ENCODE results near the gene SBF2. TPM values are rescaled to one million over a fixed set of nuclear protein-coding genes. Genes with fewer than 3 reads are reported as not detected.

The SBF2 gene
- total RNA-seq, 1 experiment from 2014 or later = 30.2 TPM

GRCh38 chr11:10211470-10211869, 82.5 kb downstream of the SBF2 start:
- H3K27me3 Mint-ChIP-seq (ENCODE audit: low read depth) = no peaks in the 10 kb centered on the region
- Histone ChIP-seq H3K79me1 (ENCODE audit: insufficient read depth, low read depth, low read length, poor library complexity, severe bottlenecking) (no peaks in the 10 kb centered on the region), H2BK15ac (ENCODE audit: low read depth, low read length) (no peak overlapping the region), H3K9ac (ENCODE audit: extremely low read depth, insufficient read length, low read length) (no peak overlapping the region), H3K27ac (ENCODE audit: insufficient read length, low read depth, low read length) (no peak overlapping the region), H3K9me3 (ENCODE audit: control insufficient read depth, low read depth, low read length) (no peaks in the 10 kb centered on the region), H3K23me2 (ENCODE audit: insufficient read length, low read depth, low read length, poor library complexity, severe bottlenecking) (no peaks in the 10 kb centered on the region), H4K8ac (replicated peaks; ENCODE audit: insufficient read length, low read depth, low read length) (no peak overlapping the region), H4K5ac (ENCODE audit: insufficient read length, low read depth, low read length) (no peak overlapping the region), H3K23ac (ENCODE audit: insufficient read length, low read depth, low read length) (no peak overlapping the region), H3K14ac (ENCODE audit: insufficient read depth, low read length) (no peak overlapping the region), H2BK5ac (ENCODE audit: insufficient read length, low read length) (no peak overlapping the region), H3K4me2 (ENCODE audit: insufficient read depth, insufficient read length, low read length) (no peak overlapping the region), H2BK12ac (ENCODE audit: insufficient read length, low read depth, low read length) (no peak overlapping the region), H4K91ac (ENCODE audit: insufficient read length, low read depth, low read length) (no peak overlapping the region), H2BK120ac (ENCODE audit: low read depth, low read length, poor library complexity, severe bottlenecking) (no peak overlapping the region), H3K27me3 (ENCODE audit: insufficient read depth, low read length) (no peaks in the 10 kb centered on the region), H3K56ac (ENCODE audit: insufficient read length, low read depth, low read length) (no peak overlapping the region), H2BK20ac (ENCODE audit: low read depth, low read length, poor library complexity, severe bottlenecking) (no peak overlapping the region), H4K20me1 (ENCODE audit: control insufficient read depth, insufficient read depth, insufficient read length) (no peaks in the 10 kb centered on the region), H3K79me2 (ENCODE audit: insufficient read depth, low read length) (no peaks in the 10 kb centered on the region), H3K4ac (ENCODE audit: low read depth, low read length) (no peak overlapping the region), H2AK5ac (ENCODE audit: insufficient read length, low read length) (no peak overlapping the region), H3T11ph (ENCODE audit: low read length) (no peak overlapping the region), H3K18ac (ENCODE audit: insufficient read length, low read depth, low read length) (no peak overlapping the region), H3K4me1 (ENCODE audit: insufficient read depth, low read length) (no peaks in the 10 kb centered on the region), H2AFZ (ENCODE audit: low read length) (no peak overlapping the region)
- H3K9me3 Mint-ChIP-seq = no peaks in the 10 kb centered on the region
- no peak overlapping the region for H3K27ac Mint-ChIP-seq
- H3K4me1 Mint-ChIP-seq = no peaks in the 10 kb centered on the region
- TF ChIP-seq CTCF (conservative IDR thresholded peaks at IDR 0.05) = no peak
- no peak for DNase-seq
- no CpG with 5 or more reads among the region's 3 CpGs for WGBS (ENCODE audit: extremely low coverage, insufficient read length, low lambda C conversion rate)
- 0 out of 7 replicates have a peak, but pooled peaks cover 0 to 2% (median 0%) of the 10 kb centered on the region in 3 experiments for H3K36me3 Mint-ChIP-seq (ENCODE audit: insufficient read depth in 1 of 3, low read depth in 3 of 3)
- H3K4me3 Mint-ChIP-seq = no peak overlapping the region

All from H9 (cell line).